Measurements from ENCODE around the gene CDH22. TPM values are rescaled to one million over a fixed set of nuclear protein-coding genes. Genes with fewer than 3 reads are reported as not detected.

Gene CDH22
- total RNA-seq, 1 donor from 2014 or later: 0.18 TPM

DNA sequence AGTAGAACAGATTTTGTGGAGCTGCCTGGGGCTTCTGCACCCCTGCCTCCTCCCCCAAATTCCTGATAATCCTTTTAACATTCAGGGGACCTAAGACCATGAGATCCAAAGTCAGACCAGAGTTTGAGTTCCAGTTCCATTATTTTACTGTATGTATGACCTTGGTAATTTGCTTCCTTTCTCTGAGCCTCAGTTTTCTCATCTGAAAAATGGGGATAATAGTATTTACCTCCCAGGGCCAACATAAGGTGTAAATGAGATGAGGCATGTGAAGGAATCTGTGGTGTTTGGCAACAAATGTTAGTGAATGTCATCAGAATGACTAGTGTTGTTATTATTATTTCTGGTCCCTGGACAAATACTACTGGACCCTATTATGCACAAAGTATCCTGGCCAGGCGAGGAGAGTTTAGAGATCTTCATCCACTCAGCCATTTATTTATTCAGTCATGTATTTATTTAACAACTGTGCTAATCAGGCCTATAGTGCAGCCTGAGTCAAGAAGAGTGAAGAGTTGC lies 47.3 kb downstream of the CDH22 start:
- Mint-ChIP-seq H3K9me3 (no peaks in the 10 kb centered on the region), H3K4me3 (no peak overlapping the region), H3K36me3 (no peaks in the 10 kb centered on the region), H3K27me3 (ENCODE audit: low read depth) (peaks cover 33% of the 10 kb centered on the region), H3K27ac (no peak overlapping the region), H3K4me1 (no peaks in the 10 kb centered on the region)
- TF ChIP-seq, protein P1, sequence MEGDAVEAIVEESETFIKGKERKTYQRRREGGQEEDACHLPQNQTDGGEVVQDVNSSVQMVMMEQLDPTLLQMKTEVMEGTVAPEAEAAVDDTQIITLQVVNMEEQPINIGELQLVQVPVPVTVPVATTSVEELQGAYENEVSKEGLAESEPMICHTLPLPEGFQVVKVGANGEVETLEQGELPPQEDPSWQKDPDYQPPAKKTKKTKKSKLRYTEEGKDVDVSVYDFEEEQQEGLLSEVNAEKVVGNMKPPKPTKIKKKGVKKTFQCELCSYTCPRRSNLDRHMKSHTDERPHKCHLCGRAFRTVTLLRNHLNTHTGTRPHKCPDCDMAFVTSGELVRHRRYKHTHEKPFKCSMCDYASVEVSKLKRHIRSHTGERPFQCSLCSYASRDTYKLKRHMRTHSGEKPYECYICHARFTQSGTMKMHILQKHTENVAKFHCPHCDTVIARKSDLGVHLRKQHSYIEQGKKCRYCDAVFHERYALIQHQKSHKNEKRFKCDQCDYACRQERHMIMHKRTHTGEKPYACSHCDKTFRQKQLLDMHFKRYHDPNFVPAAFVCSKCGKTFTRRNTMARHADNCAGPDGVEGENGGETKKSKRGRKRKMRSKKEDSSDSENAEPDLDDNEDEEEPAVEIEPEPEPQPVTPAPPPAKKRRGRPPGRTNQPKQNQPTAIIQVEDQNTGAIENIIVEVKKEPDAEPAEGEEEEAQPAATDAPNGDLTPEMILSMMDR (IDR thresholded peaks at IDR 0.05; ENCODE audit: unreplicated experiment): no peak
- DNase-seq (ENCODE audit: low spot score in 2 of 2, unreplicated experiment in 2 of 2): no peak

DNA sequence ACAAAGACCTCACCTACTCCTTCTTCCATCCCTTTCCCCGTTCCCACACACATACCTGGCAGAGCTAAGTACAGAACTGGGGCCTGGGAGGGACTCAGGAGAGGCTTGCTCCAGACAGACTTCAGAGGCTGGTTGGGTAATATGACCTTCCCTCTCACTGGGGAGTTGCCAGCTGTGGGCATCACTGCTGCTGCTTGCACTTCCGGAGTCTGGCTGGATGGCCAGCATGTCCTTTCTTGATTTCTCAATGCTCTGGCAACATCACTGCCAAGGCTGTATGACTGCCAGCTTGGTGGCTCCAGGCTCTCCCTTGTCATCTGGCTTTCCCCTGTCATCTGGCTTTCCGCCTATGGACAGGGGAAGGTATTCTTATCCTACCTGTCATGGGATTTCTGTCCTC lies 47.8 kb downstream of the CDH22 start:
- no peaks in the 10 kb centered on the region for H3K9me3 Mint-ChIP-seq
- H3K36me3 Mint-ChIP-seq: no peaks in the 10 kb centered on the region
- H3K27ac Mint-ChIP-seq: no peak overlapping the region
- TF ChIP-seq, protein P1 (IDR thresholded peaks at IDR 0.05; ENCODE audit: unreplicated experiment): no peak
- no peak for DNase-seq (ENCODE audit: low spot score in 2 of 2, unreplicated experiment in 2 of 2)
- no peak overlapping the region for H3K4me3 Mint-ChIP-seq
- H3K4me1 Mint-ChIP-seq: no peaks in the 10 kb centered on the region
- H3K27me3 Mint-ChIP-seq (ENCODE audit: low read depth): peaks cover 29% of the 10 kb centered on the region

DNA sequence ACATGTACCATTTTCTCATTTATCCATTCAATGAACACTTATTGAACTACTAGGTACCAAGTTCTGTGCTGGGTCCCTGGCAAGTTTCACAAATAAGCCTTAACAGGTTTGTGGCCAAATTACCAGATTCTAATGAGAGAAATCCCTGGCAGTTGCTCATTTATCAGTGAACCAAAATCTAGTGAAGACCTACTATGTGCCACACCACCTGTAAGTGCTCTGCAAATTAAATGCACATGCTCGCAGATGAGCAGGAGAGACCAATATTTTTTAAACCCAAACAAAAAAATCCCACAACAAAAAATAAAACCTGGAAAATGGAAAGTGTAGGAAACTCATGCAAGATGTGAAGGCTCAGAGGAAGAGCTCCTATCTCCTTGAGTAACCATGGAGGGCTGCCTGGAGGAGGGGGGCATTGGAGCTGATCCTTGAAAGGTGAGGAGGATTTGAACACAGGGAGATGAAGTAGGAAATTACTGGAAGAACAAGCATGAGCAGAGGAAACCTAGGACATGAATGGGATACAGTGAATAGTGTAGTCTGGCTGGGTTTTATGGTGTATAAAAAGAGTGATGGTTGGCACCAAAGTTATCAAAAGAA lies 48.9 kb downstream of the CDH22 start:
- TF ChIP-seq, protein P1 (IDR thresholded peaks at IDR 0.05; ENCODE audit: unreplicated experiment): no peak
- no peak for DNase-seq (ENCODE audit: low spot score in 2 of 2, unreplicated experiment in 2 of 2)
- peaks cover 27% of the 10 kb centered on the region for H3K27me3 Mint-ChIP-seq (ENCODE audit: low read depth)
- no peaks in the 10 kb centered on the region for H3K4me1 Mint-ChIP-seq
- no peak overlapping the region for H3K4me3 Mint-ChIP-seq
- no peak overlapping the region for H3K27ac Mint-ChIP-seq
- H3K9me3 Mint-ChIP-seq: no peaks in the 10 kb centered on the region
- no peaks in the 10 kb centered on the region for H3K36me3 Mint-ChIP-seq

DNA sequence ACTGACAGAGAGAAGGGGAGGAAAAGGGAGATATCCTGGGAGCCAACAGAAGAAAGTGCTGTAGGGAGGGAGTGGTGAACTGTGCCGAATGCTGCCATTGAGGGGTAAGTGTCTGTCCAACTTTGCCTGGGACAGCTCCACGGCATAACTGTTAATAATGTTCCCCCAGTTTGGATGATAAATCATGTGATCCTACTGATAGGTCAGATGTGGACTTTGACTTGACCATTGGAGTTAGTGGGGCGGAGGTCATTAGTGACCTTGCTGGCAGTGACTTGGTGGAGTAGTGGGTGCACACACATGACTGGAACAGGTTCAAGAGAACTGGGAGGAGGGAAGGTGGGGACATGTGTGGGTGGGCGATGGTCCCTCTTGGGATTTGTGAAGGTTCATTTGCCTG lies 50.4 kb downstream of the CDH22 start:
- no peaks in the 10 kb centered on the region for H3K36me3 Mint-ChIP-seq
- no peak for DNase-seq (ENCODE audit: low spot score in 2 of 2, unreplicated experiment in 2 of 2)
- peaks cover 28% of the 10 kb centered on the region for H3K27me3 Mint-ChIP-seq (ENCODE audit: low read depth)
- H3K4me1 Mint-ChIP-seq: no peaks in the 10 kb centered on the region
- no peaks in the 10 kb centered on the region for H3K9me3 Mint-ChIP-seq
- H3K27ac Mint-ChIP-seq: no peak overlapping the region
- TF ChIP-seq, protein P1 (IDR thresholded peaks at IDR 0.05; ENCODE audit: unreplicated experiment): no peak
- no peak overlapping the region for H3K4me3 Mint-ChIP-seq

DNA sequence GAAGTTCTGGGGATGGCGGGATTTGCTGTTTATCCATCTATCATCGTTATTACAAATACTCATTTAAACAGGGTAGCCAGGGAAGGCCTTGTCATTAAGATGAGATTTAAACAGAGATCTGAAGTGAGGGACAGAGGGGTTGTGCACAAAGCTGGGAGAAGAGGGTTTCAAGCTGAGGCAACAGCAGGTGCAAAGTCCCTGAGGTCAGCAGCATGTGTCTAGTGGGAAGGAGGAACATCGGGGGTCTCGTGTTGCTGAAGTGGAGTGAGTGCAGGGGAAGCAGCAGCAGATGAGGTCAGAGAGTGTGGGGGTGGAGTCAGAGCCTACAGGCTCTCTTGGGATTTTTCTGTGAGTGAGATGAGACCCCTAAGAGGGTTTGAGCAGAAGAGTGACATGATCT lies 52.0 kb downstream of the CDH22 start:
- H3K27ac Mint-ChIP-seq: no peak overlapping the region

More for the DNA sequence above, 52.0 kb downstream of the CDH22 start:
- no peak for DNase-seq (ENCODE audit: low spot score in 2 of 2, unreplicated experiment in 2 of 2)
- no peak overlapping the region for H3K4me3 Mint-ChIP-seq
- H3K9me3 Mint-ChIP-seq: no peaks in the 10 kb centered on the region
- H3K27me3 Mint-ChIP-seq (ENCODE audit: low read depth): peaks cover 33% of the 10 kb centered on the region
- H3K36me3 Mint-ChIP-seq: no peaks in the 10 kb centered on the region
- TF ChIP-seq, protein P1 (IDR thresholded peaks at IDR 0.05; ENCODE audit: unreplicated experiment): no peak
- H3K4me1 Mint-ChIP-seq: no peaks in the 10 kb centered on the region

Data from mesothelial cell of epicardium (in vitro differentiated cells).